GM06990 (cell line): ENCODE measurements around the gene CCDC33.

ENCODE experiments used
- DNase-seq: peaks from one replicate; pipeline ENCODE4 v3.0.0-alpha.2; 2011; ENCODE audit not compliant: insufficient read length; ENCODE audit errors: extremely low read depth
- H3K27me3 ChIP-seq: replicated peaks from 2 replicates; pipeline ENCODE4 v1.6.0; 2011; ENCODE audit warnings: low read length; ENCODE audit not compliant: control insufficient read depth, insufficient read depth
- H3K36me3 ChIP-seq: 2 replicates; pipeline ENCODE4 v1.5.1; 2011; ENCODE audit warnings: low read length; ENCODE audit not compliant: control insufficient read depth, insufficient read depth
- H3K4me3 ChIP-seq: replicated peaks from 2 replicates; pipeline ENCODE4 v1.5.1; 2011; ENCODE audit warnings: low read depth, mild to moderate bottlenecking, control low read depth, low read length
- CTCF ChIP-seq: IDR thresholded peaks from 2 replicates; pipeline ENCODE4 v1.5.1; 2011; ENCODE audit warnings: low read length, control low read depth, mild to moderate bottlenecking, inconsistent platforms; ENCODE audit not compliant: insufficient read depth, poor library complexity, severe bottlenecking

Gene CCDC33

DNA sequence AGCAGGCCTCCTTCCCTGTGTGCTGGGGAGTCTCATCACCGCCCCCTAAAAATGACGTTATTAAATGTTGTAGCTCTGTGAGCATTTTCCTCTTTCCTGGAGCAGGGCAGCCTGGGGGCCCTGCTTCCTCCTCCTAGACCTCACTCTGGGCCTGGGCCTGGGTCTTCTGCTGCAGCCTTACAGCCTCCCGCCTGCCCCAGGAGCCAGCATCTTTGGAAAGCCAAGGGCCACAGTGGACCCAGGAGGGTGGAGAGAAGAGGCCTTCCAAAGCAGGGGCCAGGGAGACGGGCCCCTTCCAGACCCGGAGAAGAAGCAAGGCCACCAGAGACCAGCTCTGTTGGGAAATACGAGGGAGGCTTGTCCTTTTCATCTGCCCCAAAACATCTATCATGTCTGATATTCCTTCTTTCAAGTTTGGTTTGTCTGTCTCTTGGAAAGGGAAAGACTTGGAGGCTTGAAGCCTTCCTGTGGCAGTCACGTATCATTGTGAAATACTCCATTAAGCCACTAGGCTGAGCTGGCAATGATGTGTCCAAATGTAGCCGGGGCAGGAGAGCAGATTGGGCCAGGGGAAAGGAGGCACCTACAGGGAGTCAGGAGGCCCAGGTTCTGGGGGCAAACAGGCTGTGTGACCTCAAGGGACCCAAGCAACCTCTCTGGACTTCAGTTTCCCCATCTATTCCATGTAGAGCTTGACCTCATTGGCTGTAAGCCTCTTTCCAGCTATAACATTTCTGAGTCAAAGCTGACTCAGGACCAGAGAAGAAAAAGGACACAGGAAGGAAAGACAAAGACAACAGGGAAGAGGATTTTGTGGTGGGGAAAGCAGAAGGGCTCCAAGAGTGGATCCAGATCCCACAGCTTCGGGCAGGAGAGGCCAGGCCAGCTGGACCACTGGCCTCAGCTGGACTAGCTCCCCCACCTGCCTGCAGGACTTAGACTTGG is 100.2 kb downstream of the CCDC33 start:
- Histone ChIP-seq H3K27me3 (no peaks in the 10 kb centered on the region), H3K36me3 (no peaks in the 10 kb centered on the region), H3K4me3 (no peak overlapping the region)
- no peak for TF ChIP-seq CTCF
- DNase-seq = no peak

DNA sequence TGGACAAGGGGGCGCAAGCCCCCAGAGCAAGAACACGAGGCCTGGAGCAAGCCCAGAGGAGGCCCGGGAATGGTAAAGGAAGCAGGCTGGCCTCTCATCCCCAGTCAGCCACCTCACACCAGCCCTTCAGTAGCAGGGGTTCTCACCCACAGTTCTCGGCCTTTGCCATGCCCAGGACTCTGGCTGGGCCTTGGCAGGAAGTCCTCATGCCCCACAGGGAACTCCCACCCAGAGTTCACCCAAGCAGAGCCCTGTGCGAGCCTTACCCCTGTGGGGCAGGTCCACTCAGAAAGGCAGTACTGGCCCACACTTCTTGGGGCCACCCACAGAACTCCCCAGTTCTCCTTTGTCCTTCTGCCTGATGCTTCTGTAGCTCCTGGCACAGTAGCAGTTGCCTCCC is 101.0 kb downstream of the CCDC33 start:
- no peaks in the 10 kb centered on the region for H3K27me3 ChIP-seq

GRCh38 chr15:74337607-74338211 is 101.6 kb downstream of the CCDC33 start:
- DNase-seq = no peak
- TF ChIP-seq CTCF = no peak
- Histone ChIP-seq H3K4me3 (no peak overlapping the region), H3K36me3 (no peaks in the 10 kb centered on the region), H3K27me3 (no peaks in the 10 kb centered on the region)

More for the DNA sequence above, 101.0 kb downstream of the CCDC33 start:
- Histone ChIP-seq H3K4me3 (no peak overlapping the region), H3K36me3 (no peaks in the 10 kb centered on the region)
- DNase-seq = no peak
- no peak for TF ChIP-seq CTCF

DNA sequence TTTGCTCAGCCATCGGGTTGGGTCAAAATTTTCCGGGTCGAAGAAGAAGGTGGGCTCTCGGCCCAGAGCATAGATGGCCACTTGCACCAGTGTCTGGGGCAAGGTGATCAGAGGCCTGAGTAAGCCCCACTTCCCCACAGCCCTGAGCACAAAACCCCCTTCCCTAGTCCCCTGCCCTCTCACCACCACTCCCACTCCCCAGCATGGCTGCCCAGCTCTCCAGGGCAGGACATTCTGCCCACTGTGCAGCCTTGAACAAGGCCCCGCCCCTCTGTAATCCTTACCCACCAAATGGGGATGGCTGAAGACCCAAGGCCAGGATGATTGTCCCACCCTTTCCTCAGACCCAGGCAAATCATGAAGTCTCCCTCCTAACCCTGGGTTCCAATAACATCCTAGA is 102.5 kb downstream of the CCDC33 start:
- Histone ChIP-seq H3K27me3 (no peaks in the 10 kb centered on the region), H3K4me3 (no peak overlapping the region), H3K36me3 (no peaks in the 10 kb centered on the region)
- TF ChIP-seq CTCF = no peak
- no peak for DNase-seq

DNA sequence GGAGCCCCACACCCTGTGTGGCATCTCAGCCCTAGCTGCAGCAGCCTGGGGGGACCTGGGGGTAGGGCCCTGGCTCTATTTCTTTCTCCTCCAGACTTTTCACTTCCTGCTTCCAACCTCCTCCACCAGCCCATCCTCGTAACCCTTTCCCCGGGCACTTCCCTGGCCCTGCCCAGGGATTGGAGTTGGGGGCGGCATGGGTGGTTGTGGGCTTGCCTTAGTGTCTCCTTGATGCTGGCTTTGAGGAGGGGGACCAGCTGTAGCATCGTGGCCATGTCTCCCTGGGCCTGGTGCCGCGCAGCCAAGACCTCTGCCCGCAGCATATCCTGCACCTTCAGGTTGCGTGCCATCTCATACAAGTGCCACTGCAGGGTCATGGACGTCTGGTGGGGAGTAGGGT is 103.2 kb downstream of the CCDC33 start:
- H3K4me3 ChIP-seq = no peak overlapping the region
- DNase-seq = no peak
- H3K36me3 ChIP-seq = no peaks in the 10 kb centered on the region
- TF ChIP-seq CTCF = no peak
- no peaks in the 10 kb centered on the region for H3K27me3 ChIP-seq
